HG02870 (cell line): ENCODE data around the gene COL8A1.
"Not testable (repeated sequence)": the region's sequence is repeated elsewhere in the genome, so short reads cannot be mapped to it uniquely, and the experiment has no call there.

Source experiments
- ATAC-seq: cut with Tn5 transposase; IDR thresholded peaks from one replicate; pipeline ENCODE4 v1.9.1; 2021; ENCODE audit warnings: mild to moderate bottlenecking, moderate library complexity; ENCODE audit not compliant: unreplicated experiment

The COL8A1 gene

GRCh38 chr3:99638167-99638948 is at the start of gene COL8A1:
Gene COL8A1 (plus strand): TSS chr3:99638594. CDS start chr3:99790683, 152,089 bp downstream.
- no peak for ATAC-seq

GRCh38 chr3:99589168-99589567 is 49.2 kb upstream of the COL8A1 start:
- ATAC-seq, result not testable (repeated sequence)

- ATAC-seq, result no peak
These were observed 38.5 kb upstream of the COL8A1 start for GRCh38 chr3:99599894-99600293.

GRCh38 chr3:99601515-99601914 is 36.9 kb upstream of the COL8A1 start:
- ATAC-seq, result no peak

GRCh38 chr3:99602183-99602582 is 36.2 kb upstream of the COL8A1 start:
- ATAC-seq, result no peak

GRCh38 chr3:99607151-99607550 is 31.2 kb upstream of the COL8A1 start:
- no peak for ATAC-seq

- no peak for ATAC-seq
These were observed 23.6 kb upstream of the COL8A1 start for GRCh38 chr3:99614768-99615167.

GRCh38 chr3:99620077-99620767 is 18.2 kb upstream of the COL8A1 start:
- no peak for ATAC-seq

GRCh38 chr3:99620976-99621375 is 17.4 kb upstream of the COL8A1 start:
- ATAC-seq, result no peak

- peak; percentile 40 for ATAC-seq
These were observed 13.7 kb upstream of the COL8A1 start for GRCh38 chr3:99624496-99625236.

GRCh38 chr3:99625237-99625622 is 13.2 kb upstream of the COL8A1 start:
- ATAC-seq, result no peak

- ATAC-seq, result no peak
These were observed 12.6 kb upstream of the COL8A1 start for GRCh38 chr3:99625643-99626416.

GRCh38 chr3:99626417-99626788 is 12.0 kb upstream of the COL8A1 start:
- peak; percentile 53 for ATAC-seq

GRCh38 chr3:99627062-99627826 is 11.2 kb upstream of the COL8A1 start:
- ATAC-seq, result no peak

GRCh38 chr3:99630815-99631214 is 7.6 kb upstream of the COL8A1 start:
- ATAC-seq, result no peak

GRCh38 chr3:99633887-99634558 is 4.4 kb upstream of the COL8A1 start:
- ATAC-seq, result no peak

- no peak for ATAC-seq
These were observed 3.5 kb upstream of the COL8A1 start for GRCh38 chr3:99634881-99635280.

GRCh38 chr3:99635348-99635747 is 3.0 kb upstream of the COL8A1 start:
- ATAC-seq, result no peak

GRCh38 chr3:99637016-99637367 is 1.4 kb upstream of the COL8A1 start:
- ATAC-seq, result no peak
